GM12891 (cell line): ENCODE data around the gene CHCHD4.

Experiments used
- PAX5 ChIP-seq: IDR thresholded peaks from 2 replicates; pipeline ENCODE4 v1.6.1; 2011; ENCODE audit warnings: low read length, moderate library complexity, mild to moderate bottlenecking; ENCODE audit not compliant: insufficient read depth, severe bottlenecking
- POLR2A ChIP-seq: IDR thresholded peaks from 2 replicates; pipeline ENCODE4 v1.6.1; 2011; ENCODE audit warnings: low read depth, low read length, control low read depth
- POLR2AphosphoS5 ChIP-seq: IDR thresholded peaks from 2 replicates; pipeline ENCODE4 v1.6.1; 2011; ENCODE audit warnings: low read depth, low read length, control low read depth
- POU2F2 ChIP-seq: IDR thresholded peaks from 2 replicates; pipeline ENCODE4 v1.6.1; 2011; ENCODE audit warnings: low read depth, mild to moderate bottlenecking, control low read depth, low read length, moderate library complexity
- SPI1 ChIP-seq: IDR thresholded peaks from 2 replicates; pipeline ENCODE4 v1.6.1; 2011; ENCODE audit warnings: low read depth, low read length, control low read depth
- TAF1 ChIP-seq: IDR thresholded peaks from 2 replicates; pipeline ENCODE4 v1.6.1; 2011; ENCODE audit warnings: low read depth, low read length, control low read depth

GRCh38 chr3:14154276-14154675 is 29.6 kb upstream of the CHCHD4 start:
- TF ChIP-seq POLR2A, result no peak
- no peak for TF ChIP-seq POU2F2
- no peak for TF ChIP-seq SPI1
- TF ChIP-seq POLR2AphosphoS5, result no peak
- TF ChIP-seq TAF1, result no peak
- no peak for TF ChIP-seq PAX5
